Peyer's patch (tissue), 4 donors: ENCODE measurements around the gene ACSL4. TPM values are rescaled to one million over a fixed set of nuclear protein-coding genes. Genes with fewer than 3 reads are reported as not detected.
"Not testable (repeated sequence)": the region's sequence is repeated elsewhere in the genome, so short reads cannot be mapped to it uniquely, and the experiment has no call there.

Experiments used
- DNase-seq, 3 donors: peaks; one replicate each; pipeline ENCODE4 v3.0.0-alpha.2; 2017 to 2019
- H3K27ac ChIP-seq, 4 donors: fragments of 200-600 bp; sonication (generic); one replicate each; pipeline ENCODE4 v1.5.1; 2016 to 2019
- H3K27me3 ChIP-seq, 2 donors: fragments of 200-600 bp; sonication (generic); one replicate each; pipeline ENCODE4 v1.5.1; 2019
- H3K36me3 ChIP-seq, 3 donors: fragments of 200-600 bp; sonication (generic); one replicate each; pipeline ENCODE4 v1.5.1; 2016 to 2019
- H3K4me1 ChIP-seq, 4 donors: fragments of 200-600 bp; sonication (generic); one replicate each; pipeline ENCODE4 v1.5.1; 2016 to 2019
- H3K4me3 ChIP-seq, 4 donors: fragments of 200-600 bp; sonication (generic); 1 replicate in 3 of 4; 2 replicates in 1 of 4; pipeline ENCODE4 v1.5.1; 2016 to 2019; ENCODE audit warnings: mild to moderate bottlenecking in 1 of 4
- H3K9me3 ChIP-seq, 4 donors: fragments of 200-600 bp; sonication (generic); one replicate each; pipeline ENCODE4 v1.5.1; 2016 to 2019; ENCODE audit warnings: mild to moderate bottlenecking in 1 of 4
- POLR2A ChIP-seq, 2 donors: fragments of 450-650 bp; IDR thresholded peaks; one replicate each; pipeline ENCODE4 v1.5.1; 2017; ENCODE audit warnings: antibody characterized with exemption in 2 of 2, mild to moderate bottlenecking in 2 of 2, moderate library complexity in 2 of 2
- total RNA-seq, 4 donors: library from RNA; depleted of rRNA; stranded (reverse); fragments of >200 nt; gene quantifications; one replicate each; pipeline ENCODE4 v1.1.0, GENCODE V29; 2016
- TF ChIP-seq, protein P1 (sequence below), 6 experiments: fragments of 450-650 bp in 4 of 6; fragments of 200-600 bp in 2 of 6; sonication (generic) in 1 of 6; IDR thresholded peaks; one replicate each; pipeline ENCODE4 v1.5.1; 2017 to 2019; ENCODE audit warnings: antibody characterized with exemption in 6 of 6, mild to moderate bottlenecking in 3 of 6, moderate library complexity in 1 of 6

The ACSL4 gene
- total RNA-seq, 4 donors from 2014 or later: 12.4 to 32.2 (median 17.6) TPM

DNA sequence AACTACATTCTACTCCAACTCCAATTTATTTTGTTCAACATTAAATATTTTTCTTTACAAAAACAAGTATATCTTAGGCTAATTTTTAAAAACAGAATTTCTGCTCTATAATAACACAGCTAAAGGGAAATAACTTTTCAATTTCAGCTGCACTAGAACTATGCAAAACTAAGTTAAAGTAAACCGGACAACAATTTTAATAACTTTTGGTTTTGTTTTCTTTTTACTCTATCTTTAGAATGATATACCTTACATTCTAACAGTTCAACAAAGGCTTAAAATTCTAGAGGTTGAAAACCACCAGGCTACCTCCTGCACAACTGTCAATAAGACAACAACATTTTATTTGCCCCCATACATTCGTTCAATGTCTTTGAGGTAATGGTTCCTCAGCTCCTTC is 89.4 kb downstream of the ACSL4 start:
- no peaks in the 10 kb centered on the region for H3K9me3 ChIP-seq
- no peaks in the 10 kb centered on the region for H3K36me3 ChIP-seq
- DNase-seq: no peak
- H3K27ac ChIP-seq: no peak overlapping the region
- no peaks in the 10 kb centered on the region for H3K27me3 ChIP-seq
- no peak overlapping the region for H3K4me3 ChIP-seq
- no peaks in the 10 kb centered on the region for H3K4me1 ChIP-seq
- no peak for TF ChIP-seq POLR2A (IDR thresholded peaks at IDR 0.05)
- TF ChIP-seq, protein P1, sequence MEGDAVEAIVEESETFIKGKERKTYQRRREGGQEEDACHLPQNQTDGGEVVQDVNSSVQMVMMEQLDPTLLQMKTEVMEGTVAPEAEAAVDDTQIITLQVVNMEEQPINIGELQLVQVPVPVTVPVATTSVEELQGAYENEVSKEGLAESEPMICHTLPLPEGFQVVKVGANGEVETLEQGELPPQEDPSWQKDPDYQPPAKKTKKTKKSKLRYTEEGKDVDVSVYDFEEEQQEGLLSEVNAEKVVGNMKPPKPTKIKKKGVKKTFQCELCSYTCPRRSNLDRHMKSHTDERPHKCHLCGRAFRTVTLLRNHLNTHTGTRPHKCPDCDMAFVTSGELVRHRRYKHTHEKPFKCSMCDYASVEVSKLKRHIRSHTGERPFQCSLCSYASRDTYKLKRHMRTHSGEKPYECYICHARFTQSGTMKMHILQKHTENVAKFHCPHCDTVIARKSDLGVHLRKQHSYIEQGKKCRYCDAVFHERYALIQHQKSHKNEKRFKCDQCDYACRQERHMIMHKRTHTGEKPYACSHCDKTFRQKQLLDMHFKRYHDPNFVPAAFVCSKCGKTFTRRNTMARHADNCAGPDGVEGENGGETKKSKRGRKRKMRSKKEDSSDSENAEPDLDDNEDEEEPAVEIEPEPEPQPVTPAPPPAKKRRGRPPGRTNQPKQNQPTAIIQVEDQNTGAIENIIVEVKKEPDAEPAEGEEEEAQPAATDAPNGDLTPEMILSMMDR (IDR thresholded peaks at IDR 0.05): no peak

DNA sequence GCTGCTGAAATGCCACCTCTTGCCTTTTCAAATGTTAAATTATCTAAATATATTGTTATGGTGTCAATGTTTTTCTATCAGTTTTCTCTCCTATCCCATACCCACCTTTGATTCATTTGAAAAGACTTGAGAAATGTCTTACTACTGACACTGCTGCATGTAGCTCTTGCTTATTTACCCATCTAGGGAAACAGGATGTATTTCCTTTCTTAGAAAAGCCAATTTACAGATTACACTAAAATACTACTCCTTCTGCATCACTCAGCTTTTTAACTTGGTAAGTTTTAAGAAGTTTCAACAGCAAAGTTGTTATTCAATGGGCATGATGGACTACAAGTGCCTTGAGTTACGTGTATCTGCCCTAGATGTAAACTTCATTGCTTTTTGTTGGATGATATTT is 94.9 kb downstream of the ACSL4 start:
- TF ChIP-seq, protein P1 (IDR thresholded peaks at IDR 0.05): no peak
- TF ChIP-seq POLR2A (IDR thresholded peaks at IDR 0.05): no peak
- H3K36me3 ChIP-seq: no peaks in the 10 kb centered on the region
- H3K27me3 ChIP-seq: no peaks in the 10 kb centered on the region
- H3K9me3 ChIP-seq: no peaks in the 10 kb centered on the region
- H3K4me1 ChIP-seq: no peaks in the 10 kb centered on the region
- DNase-seq: no peak
- H3K4me3 ChIP-seq: no peak overlapping the region
- H3K27ac ChIP-seq: no peak overlapping the region

DNA sequence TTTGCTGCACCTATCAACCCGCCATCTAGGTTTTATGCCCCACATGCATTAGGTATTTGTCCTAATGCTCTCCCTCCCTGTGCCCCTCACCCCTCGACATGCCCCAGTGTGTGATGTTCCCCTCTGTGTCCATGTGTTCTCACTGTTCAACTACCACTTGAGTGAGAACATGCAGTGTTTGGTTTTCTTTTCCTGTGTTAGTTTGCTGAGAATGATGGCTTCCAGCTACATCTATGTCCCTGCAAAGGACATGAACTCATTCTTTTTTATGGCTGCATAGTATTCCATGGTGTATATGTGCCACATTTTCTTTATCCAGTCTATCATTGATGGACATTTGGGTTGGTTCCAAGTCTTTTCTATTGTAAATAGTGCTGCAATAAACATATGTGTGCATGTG is 95.6 kb downstream of the ACSL4 start:
- H3K9me3 ChIP-seq, H3K27ac ChIP-seq, H3K36me3 ChIP-seq, DNase-seq, H3K27me3 ChIP-seq, H3K4me3 ChIP-seq, H3K4me1 ChIP-seq: not testable (repeated sequence)

DNA sequence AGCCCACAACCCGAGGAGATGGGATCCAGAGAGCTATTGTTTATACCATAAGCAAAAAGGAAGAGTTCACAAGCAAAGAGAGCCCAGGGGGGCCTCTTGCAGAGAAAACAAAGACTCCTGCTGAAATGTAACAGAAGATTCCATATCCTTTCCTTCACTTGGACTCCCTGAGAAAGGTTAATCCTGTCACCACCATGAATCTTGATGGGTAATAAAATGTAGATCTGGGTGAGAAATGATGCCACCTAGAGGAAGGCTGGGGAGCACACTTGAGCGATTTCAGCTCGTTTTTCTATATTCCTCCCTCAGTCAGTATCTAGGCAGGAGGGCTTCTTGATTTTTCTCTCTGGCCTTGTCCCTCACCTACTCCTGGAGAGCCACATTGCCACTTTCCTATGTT is 97.9 kb downstream of the ACSL4 start:
- Histone ChIP-seq H3K27me3 (no peaks in the 10 kb centered on the region), H3K9me3 (no peaks in the 10 kb centered on the region), H3K4me1 (no peaks in the 10 kb centered on the region), H3K27ac (no peak overlapping the region), H3K4me3 (no peak overlapping the region), H3K36me3 (no peaks in the 10 kb centered on the region)
- no peak for DNase-seq
- no peak for TF ChIP-seq POLR2A (IDR thresholded peaks at IDR 0.05)
- TF ChIP-seq, protein P1 (IDR thresholded peaks at IDR 0.05): peak in 4 of 6 experiments; percentile 25 to 48 (median 36)

DNA sequence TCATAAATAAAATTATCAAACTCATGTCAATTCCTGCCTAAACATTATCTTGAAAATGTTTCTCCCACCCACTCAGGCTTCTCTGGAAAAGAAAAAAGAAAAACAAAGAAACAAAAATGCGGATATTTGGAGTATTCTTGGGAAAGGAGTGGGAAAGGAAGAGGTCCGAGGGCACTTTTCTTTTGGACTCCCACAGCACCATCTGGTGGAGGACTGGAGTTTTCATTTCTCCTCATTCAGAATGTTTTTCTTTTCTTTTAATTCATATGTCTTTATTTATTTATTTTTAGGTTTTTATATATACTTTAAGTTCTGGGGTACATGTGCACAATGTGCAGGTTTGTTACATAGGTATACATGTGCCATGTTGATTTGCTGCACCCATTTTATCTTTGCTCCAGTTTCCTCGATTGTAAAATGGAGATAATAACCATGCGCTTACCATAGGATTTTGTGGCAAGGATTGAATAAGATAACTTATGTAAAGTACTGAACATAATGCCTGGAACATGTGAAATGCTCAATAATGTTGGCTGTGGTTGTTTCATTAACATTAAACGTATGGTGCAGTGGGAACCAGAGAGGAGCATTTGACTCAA is 100.1 kb downstream of the ACSL4 start:
- TF ChIP-seq POLR2A (IDR thresholded peaks at IDR 0.05): no peak
- TF ChIP-seq, protein P1 (IDR thresholded peaks at IDR 0.05): peak in 3 of 6 experiments; percentile 27 to 40 (median 30)
- no peak overlapping the region for H3K4me3 ChIP-seq
- DNase-seq: no peak

DNA sequence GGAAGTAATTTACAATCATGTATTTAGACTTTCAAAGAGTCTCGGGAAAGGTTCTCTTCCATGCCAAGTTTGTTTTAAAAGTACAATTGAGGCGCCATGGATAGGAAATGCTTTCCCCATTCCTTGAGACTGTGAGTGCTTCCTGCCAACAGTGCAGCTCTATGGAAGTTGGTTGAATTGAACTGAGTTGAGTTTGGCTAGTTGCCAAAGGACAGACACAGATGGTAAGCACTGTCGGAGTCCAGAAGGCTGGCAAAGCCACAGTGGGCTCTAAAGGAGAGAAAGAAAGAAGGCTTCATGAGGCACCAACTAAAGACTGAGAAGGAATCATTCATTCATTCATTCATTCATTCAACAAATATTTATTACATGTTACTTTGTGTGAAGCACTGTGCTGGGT is 103.7 kb downstream of the ACSL4 start:
- no peaks in the 10 kb centered on the region for H3K9me3 ChIP-seq
- DNase-seq: no peak
- H3K27ac ChIP-seq: no peak overlapping the region
- no peaks in the 10 kb centered on the region for H3K36me3 ChIP-seq
- H3K4me1 ChIP-seq: no peaks in the 10 kb centered on the region
- H3K4me3 ChIP-seq: no peak overlapping the region
- no peak for TF ChIP-seq POLR2A (IDR thresholded peaks at IDR 0.05)
- TF ChIP-seq, protein P1 (IDR thresholded peaks at IDR 0.05): no peak
- H3K27me3 ChIP-seq: no peaks in the 10 kb centered on the region

More for the DNA sequence above, 100.1 kb downstream of the ACSL4 start:
- Histone ChIP-seq H3K36me3 (no peaks in the 10 kb centered on the region), H3K27ac (no peak overlapping the region), H3K4me1 (no peaks in the 10 kb centered on the region), H3K9me3 (no peaks in the 10 kb centered on the region), H3K27me3 (no peaks in the 10 kb centered on the region)
